HG03460 (cell line): Measurements from ENCODE around the gene ACACA.
"Not testable (repeated sequence)": the region's sequence is repeated elsewhere in the genome, so short reads cannot be mapped to it uniquely, and the experiment has no call there.

ENCODE experiments used
- ATAC-seq: cut with Tn5 transposase; IDR thresholded peaks from one replicate; pipeline ENCODE4 v1.9.1; 2021; ENCODE audit not compliant: unreplicated experiment

The ACACA gene

GRCh38 chr17:37082311-37082860, 324.2 kb downstream of the ACACA start:
- no peak for ATAC-seq

GRCh38 chr17:37081287-37081686, 325.3 kb downstream of the ACACA start:
- no peak for ATAC-seq

GRCh38 chr17:37079735-37080134, 326.9 kb downstream of the ACACA start:
- no peak for ATAC-seq

- ATAC-seq = no peak
These were observed 327.4 kb downstream of the ACACA start for GRCh38 chr17:37079065-37079708.

- ATAC-seq = not testable (repeated sequence)
These were observed 333.2 kb downstream of the ACACA start for GRCh38 chr17:37073464-37073863.

GRCh38 chr17:37069087-37069486, 337.5 kb downstream of the ACACA start:
- ATAC-seq = no peak

GRCh38 chr17:37068266-37068665, 338.4 kb downstream of the ACACA start:
- ATAC-seq = no peak

- ATAC-seq = no peak
These were observed 339.0 kb downstream of the ACACA start for GRCh38 chr17:37067555-37068111.

- ATAC-seq = no peak
These were observed 340.0 kb downstream of the ACACA start for GRCh38 chr17:37066322-37067255.

GRCh38 chr17:37065486-37066321, 340.9 kb downstream of the ACACA start:
- ATAC-seq = no peak

GRCh38 chr17:37064956-37065355, 341.7 kb downstream of the ACACA start:
- no peak for ATAC-seq

- no peak for ATAC-seq
These were observed 342.4 kb downstream of the ACACA start for GRCh38 chr17:37064206-37064605.

- ATAC-seq = no peak
These were observed 344.6 kb downstream of the ACACA start for GRCh38 chr17:37062021-37062420.

GRCh38 chr17:37060928-37061327, 345.7 kb downstream of the ACACA start:
- no peak for ATAC-seq

- ATAC-seq = no peak
These were observed 346.5 kb downstream of the ACACA start for GRCh38 chr17:37060094-37060493.

GRCh38 chr17:37059493-37059892, 347.1 kb downstream of the ACACA start:
- no peak for ATAC-seq

- no peak for ATAC-seq
These were observed 350.0 kb downstream of the ACACA start for GRCh38 chr17:37056622-37057021.

GRCh38 chr17:37054894-37055293, 351.7 kb downstream of the ACACA start:
- ATAC-seq = no peak

- no peak for ATAC-seq
These were observed 354.2 kb downstream of the ACACA start for GRCh38 chr17:37052450-37052849.

GRCh38 chr17:37051833-37052232, 354.8 kb downstream of the ACACA start:
- no peak for ATAC-seq

- no peak for ATAC-seq
These were observed 355.3 kb downstream of the ACACA start for GRCh38 chr17:37051381-37051780.
